ENCODE data around the gene ALDH4A1.

DNA sequence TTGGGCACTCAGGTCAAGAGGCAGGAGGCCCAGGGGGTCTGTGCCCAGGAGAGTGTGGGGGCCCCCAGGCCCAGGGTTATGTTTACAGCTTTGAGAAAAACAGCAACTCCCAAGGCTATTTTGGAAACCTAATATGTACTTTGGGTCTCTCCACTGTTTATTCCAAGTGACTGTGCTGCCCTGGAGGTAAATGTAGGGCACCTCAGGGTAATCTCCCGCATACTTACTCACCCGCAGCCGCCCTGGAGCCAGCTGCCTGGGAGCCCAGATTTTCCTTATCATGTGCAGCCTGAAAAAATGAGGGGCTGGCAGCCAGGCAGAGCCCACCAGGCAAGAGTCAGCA is 34.1 kb upstream of the ALDH4A1 start:
- TF ChIP-seq POLR2A (IDR thresholded peaks at IDR 0.05), result no peak
- TF ChIP-seq, protein P1, sequence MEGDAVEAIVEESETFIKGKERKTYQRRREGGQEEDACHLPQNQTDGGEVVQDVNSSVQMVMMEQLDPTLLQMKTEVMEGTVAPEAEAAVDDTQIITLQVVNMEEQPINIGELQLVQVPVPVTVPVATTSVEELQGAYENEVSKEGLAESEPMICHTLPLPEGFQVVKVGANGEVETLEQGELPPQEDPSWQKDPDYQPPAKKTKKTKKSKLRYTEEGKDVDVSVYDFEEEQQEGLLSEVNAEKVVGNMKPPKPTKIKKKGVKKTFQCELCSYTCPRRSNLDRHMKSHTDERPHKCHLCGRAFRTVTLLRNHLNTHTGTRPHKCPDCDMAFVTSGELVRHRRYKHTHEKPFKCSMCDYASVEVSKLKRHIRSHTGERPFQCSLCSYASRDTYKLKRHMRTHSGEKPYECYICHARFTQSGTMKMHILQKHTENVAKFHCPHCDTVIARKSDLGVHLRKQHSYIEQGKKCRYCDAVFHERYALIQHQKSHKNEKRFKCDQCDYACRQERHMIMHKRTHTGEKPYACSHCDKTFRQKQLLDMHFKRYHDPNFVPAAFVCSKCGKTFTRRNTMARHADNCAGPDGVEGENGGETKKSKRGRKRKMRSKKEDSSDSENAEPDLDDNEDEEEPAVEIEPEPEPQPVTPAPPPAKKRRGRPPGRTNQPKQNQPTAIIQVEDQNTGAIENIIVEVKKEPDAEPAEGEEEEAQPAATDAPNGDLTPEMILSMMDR (IDR thresholded peaks at IDR 0.05), result no peak
- TF ChIP-seq POLR2AphosphoS5 (IDR thresholded peaks at IDR 0.05), result no peak
